Ishikawa (cell line): ENCODE data around the gene CRX.

ENCODE experiments used
- CEBPB ChIP-seq: IDR thresholded peaks from 2 replicates; pipeline ENCODE4 v1.6.1; 2012
- CREB1 ChIP-seq: IDR thresholded peaks from 2 replicates; pipeline ENCODE4 v1.6.1; 2012; ENCODE audit warnings: low read depth
- EGR1 ChIP-seq: IDR thresholded peaks from 2 replicates; pipeline ENCODE4 v1.6.1; 2012
- EP300 ChIP-seq: IDR thresholded peaks from 2 replicates; pipeline ENCODE4 v1.6.1; 2012; ENCODE audit warnings: borderline replicate concordance
- FOXM1 ChIP-seq: IDR thresholded peaks from 2 replicates; pipeline ENCODE4 v1.6.1; 2012; ENCODE audit warnings: low read depth, borderline replicate concordance
- MAX ChIP-seq: IDR thresholded peaks from 2 replicates; pipeline ENCODE4 v1.6.1; 2012
- NFIC ChIP-seq: IDR thresholded peaks from 2 replicates; pipeline ENCODE4 v1.6.1; 2012
- RAD21 ChIP-seq: IDR thresholded peaks from 2 replicates; pipeline ENCODE4 v1.6.1; 2012; ENCODE audit warnings: low read depth
- TAF1 ChIP-seq: IDR thresholded peaks from 2 replicates; pipeline ENCODE4 v1.6.1; 2012; ENCODE audit warnings: low read depth, mild to moderate bottlenecking
- TCF12 ChIP-seq: IDR thresholded peaks from 2 replicates; pipeline ENCODE4 v1.6.1; 2012; ENCODE audit warnings: low read depth
- TEAD4 ChIP-seq: IDR thresholded peaks from 2 replicates; pipeline ENCODE4 v1.6.1; 2012
- USF1 ChIP-seq: IDR thresholded peaks from 2 replicates; pipeline ENCODE4 v1.6.1; 2012
- YY1 ChIP-seq: IDR thresholded peaks from 2 replicates; pipeline ENCODE4 v1.6.1; 2012; ENCODE audit warnings: low read depth
- ZBTB7A ChIP-seq: IDR thresholded peaks from 2 replicates; pipeline ENCODE4 v1.6.1; 2012; ENCODE audit warnings: low read depth
- TF ChIP-seq, protein P1 (sequence below): IDR thresholded peaks from 2 replicates; pipeline ENCODE4 v1.6.1; 2012; ENCODE audit warnings: low read depth, mild to moderate bottlenecking

Gene CRX

GRCh38 chr19:47832723-47833122 is 11.0 kb downstream of the CRX start:
- no peak for TF ChIP-seq RAD21
- TF ChIP-seq FOXM1, result no peak
- no peak for TF ChIP-seq CREB1
- TF ChIP-seq EGR1, result no peak
- TF ChIP-seq, protein P1, sequence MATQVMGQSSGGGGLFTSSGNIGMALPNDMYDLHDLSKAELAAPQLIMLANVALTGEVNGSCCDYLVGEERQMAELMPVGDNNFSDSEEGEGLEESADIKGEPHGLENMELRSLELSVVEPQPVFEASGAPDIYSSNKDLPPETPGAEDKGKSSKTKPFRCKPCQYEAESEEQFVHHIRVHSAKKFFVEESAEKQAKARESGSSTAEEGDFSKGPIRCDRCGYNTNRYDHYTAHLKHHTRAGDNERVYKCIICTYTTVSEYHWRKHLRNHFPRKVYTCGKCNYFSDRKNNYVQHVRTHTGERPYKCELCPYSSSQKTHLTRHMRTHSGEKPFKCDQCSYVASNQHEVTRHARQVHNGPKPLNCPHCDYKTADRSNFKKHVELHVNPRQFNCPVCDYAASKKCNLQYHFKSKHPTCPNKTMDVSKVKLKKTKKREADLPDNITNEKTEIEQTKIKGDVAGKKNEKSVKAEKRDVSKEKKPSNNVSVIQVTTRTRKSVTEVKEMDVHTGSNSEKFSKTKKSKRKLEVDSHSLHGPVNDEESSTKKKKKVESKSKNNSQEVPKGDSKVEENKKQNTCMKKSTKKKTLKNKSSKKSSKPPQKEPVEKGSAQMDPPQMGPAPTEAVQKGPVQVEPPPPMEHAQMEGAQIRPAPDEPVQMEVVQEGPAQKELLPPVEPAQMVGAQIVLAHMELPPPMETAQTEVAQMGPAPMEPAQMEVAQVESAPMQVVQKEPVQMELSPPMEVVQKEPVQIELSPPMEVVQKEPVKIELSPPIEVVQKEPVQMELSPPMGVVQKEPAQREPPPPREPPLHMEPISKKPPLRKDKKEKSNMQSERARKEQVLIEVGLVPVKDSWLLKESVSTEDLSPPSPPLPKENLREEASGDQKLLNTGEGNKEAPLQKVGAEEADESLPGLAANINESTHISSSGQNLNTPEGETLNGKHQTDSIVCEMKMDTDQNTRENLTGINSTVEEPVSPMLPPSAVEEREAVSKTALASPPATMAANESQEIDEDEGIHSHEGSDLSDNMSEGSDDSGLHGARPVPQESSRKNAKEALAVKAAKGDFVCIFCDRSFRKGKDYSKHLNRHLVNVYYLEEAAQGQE, result no peak
- TF ChIP-seq TAF1, result no peak
- no peak for TF ChIP-seq CEBPB
- TF ChIP-seq EP300, result no peak
- TF ChIP-seq ZBTB7A, result no peak
- no peak for TF ChIP-seq MAX
- no peak for TF ChIP-seq TCF12
- no peak for TF ChIP-seq YY1

DNA sequence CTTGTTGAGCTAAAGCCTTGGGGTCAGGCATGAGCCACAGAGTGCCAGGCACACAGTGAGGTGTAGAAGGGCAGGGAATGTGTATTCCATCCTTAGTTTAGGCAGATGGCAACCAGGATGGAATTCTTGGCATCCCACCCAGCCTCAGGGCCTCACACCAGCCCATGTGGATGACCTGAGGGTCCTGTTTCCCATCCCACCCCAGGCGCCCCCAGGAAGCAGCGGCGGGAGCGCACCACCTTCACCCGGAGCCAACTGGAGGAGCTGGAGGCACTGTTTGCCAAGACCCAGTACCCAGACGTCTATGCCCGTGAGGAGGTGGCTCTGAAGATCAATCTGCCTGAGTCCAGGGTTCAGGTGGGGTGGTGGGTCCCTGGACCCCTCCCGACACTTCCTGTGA is 14.3 kb downstream of the CRX start:
- TF ChIP-seq NFIC (no peak), CREB1 (no peak), YY1 (no peak), EP300 (no peak), FOXM1 (no peak), RAD21 (no peak), MAX (no peak), USF1 (no peak), ZBTB7A (no peak), EGR1 (no peak), TEAD4 (no peak), CEBPB (no peak), TAF1 (no peak), TCF12 (no peak)
- TF ChIP-seq, protein P1, result no peak

GRCh38 chr19:47839411-47839810 is 17.7 kb downstream of the CRX start:
- TF ChIP-seq CREB1 (no peak), USF1 (no peak), TEAD4 (no peak), CEBPB (no peak), ZBTB7A (no peak), NFIC (no peak), RAD21 (no peak), FOXM1 (no peak), EGR1 (no peak)
- TF ChIP-seq, protein P1, result no peak

GRCh38 chr19:47839913-47840312 is 18.2 kb downstream of the CRX start:
- TF ChIP-seq CEBPB (no peak), MAX (no peak), EP300 (no peak), USF1 (no peak), FOXM1 (no peak), RAD21 (no peak), TAF1 (no peak), TCF12 (no peak), YY1 (no peak), EGR1 (no peak), ZBTB7A (no peak), CREB1 (no peak), TEAD4 (no peak), NFIC (no peak)
- TF ChIP-seq, protein P1, result no peak
